GM18502 (cell line): ENCODE data around the gene XPNPEP1.

Experiments used
- ATAC-seq: cut with Tn5 transposase; IDR thresholded peaks from one replicate; pipeline ENCODE4 v1.9.1; 2021; ENCODE audit warnings: mild to moderate bottlenecking; ENCODE audit not compliant: unreplicated experiment, poor library complexity

The XPNPEP1 gene

DNA sequence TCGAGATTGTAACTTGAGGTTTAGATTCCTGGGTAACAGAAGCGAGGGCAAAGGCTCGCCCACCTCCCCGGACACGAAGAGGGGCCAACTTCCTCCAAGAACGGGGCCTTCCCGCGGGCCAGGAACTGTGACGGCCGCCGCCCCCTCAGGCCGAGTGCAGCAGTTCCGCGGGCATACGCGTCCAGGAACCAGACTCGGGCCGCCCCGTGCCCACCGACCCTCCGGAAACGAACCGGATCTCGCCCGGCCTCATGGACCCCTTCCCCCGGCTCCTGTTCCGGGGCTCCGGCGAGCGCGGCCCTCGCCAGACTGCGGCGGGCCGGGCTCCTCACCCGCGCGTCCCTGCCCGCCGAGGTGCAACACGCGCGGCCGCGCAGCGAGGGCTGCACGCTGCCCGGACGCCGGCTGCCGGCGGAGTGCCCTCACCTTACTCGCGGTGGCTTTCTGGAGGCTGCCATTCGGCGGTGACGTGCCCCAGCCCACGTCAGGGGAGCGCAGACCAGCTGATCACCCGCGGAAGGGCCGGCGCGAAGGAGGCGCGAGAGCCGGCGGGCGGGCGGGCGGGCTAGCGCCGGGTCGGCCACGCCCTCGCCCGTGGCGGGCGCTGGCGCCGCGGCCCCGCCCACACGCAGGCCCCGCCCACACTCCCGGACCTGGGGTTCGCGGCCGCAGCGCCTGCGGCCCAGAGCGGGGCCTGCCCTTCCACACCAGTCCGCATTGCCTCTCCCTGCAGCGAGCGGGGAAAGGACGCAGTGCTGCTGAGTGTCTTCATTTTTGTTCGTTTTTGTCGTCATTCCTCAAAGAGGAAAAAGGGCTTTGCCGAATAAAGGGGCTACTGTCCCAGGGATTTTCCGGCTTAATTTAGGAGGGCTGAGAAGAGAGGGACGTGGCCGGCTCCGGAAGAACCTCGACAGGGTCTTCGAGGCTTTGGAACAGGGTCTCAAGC, at the start of gene XPNPEP1:
XPNPEP1 (minus strand) TSS at position 536 of the 946 bp plus-strand sequence; CDS start at position 458, 78 bp downstream.
- peak; percentile 96 for ATAC-seq

DNA sequence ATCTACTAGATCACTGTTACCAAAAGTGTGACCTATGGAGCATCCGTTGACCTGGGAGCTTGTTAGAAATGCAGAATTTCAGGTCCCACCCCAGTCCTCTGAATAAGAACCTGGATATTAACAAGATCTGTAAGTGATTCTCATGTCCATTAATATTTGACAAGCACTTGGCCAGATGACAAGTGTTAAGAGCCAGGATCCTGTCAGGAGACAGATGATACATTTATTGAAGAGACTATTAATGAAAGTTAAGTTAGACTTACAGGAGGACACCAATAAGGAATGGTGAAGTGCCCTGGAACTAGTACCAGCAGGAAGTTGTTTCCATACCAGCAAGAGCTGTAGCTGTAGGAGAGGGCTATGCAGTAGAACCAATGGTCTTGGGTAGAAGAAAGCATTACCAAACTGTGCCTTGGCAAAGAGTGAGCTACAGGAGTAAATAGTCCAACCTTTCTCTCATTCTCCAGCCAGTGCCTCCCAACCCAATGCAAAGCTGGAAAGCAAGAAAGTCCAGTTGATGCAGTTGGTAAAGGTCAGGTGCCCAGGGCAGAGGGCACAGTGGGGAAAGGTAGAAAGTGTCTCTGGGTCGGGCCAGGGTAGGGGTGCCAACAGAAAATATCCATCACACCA, 49.2 kb upstream of the XPNPEP1 start:
- ATAC-seq = no peak

DNA sequence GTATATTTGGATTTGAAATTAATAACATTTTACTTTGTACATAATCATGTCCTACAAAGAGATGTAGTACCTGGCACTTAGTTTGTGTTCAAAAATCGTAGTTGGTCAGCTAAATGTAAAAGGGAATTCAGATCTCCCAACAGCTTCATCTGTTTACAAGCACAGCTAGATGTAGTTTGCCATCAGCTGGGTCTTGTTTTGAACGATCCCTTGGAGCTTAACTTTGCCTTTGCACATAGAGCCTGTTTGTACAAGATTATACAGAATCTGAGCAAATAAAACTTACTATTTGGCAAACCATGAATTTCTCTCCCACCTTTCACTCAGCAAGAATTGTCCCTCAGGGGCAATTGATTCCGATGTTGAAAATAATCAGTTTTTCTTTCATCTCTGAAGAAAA, 48.3 kb upstream of the XPNPEP1 start:
- no peak for ATAC-seq

DNA sequence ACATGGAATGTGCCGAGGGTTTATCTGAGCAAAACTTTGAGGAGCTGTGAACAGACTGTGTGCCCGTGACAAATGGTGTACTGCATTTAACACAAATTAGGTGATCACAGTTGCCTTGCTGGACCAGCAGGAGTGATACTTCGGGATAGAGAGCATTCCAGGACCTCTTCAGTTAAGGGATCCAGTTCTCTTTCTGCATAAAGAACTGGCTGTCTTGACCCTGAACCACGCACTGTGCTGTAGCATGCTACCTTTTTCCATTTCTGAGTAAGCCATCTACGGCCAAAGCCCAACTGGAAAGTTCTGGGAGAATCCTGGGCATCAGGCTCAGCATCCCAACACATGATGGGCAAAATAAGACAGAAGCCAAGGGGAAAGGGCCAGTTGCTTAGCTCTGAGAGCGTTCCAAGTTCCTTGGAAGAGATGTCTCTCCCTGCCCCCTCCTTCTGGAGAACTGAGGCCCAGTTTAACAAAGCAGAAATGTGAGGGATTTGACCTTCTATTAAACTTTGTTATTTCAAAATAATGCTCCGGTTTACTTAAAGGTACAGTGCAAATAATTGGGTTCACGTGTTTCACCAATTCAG, 46.5 kb upstream of the XPNPEP1 start:
- no peak for ATAC-seq

DNA sequence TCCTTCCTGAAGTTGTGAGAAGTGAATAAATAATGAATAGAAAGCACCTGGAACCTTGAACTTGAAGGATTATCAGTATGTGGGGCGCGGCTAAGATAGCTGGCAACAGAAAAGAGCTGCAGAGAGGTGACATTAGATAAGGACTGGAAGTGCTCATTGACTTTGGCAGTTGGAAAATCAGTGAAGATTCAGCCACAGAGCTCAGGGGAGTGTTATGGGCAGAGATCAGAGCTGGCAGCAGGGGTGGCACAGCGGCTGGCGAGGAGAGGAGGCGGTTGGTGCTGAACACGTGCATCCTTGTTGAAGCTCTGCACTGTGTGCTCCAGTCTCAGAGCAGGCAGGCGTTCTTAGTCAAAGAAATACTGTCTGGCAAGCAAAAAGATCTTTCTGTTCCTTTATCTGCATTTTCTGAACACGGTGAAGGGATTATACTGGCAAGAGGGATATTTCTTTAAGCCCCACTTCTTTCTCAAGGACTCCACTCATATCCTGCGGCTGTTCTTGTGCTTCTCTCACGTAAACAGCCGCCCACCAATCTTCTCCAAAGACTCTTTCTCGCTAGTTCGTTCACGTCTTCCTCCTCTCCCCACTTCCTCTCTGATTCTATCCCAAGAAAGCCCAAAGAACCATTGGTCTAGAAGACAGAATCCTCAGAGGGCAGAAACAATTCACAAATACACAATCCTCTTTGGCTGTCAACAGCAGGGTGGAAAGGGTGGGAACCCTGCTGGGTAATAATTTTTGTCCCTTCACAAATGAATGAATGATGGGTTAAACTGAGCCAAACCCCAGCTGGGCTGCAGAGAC, 45.8 kb upstream of the XPNPEP1 start:
- no peak for ATAC-seq

DNA sequence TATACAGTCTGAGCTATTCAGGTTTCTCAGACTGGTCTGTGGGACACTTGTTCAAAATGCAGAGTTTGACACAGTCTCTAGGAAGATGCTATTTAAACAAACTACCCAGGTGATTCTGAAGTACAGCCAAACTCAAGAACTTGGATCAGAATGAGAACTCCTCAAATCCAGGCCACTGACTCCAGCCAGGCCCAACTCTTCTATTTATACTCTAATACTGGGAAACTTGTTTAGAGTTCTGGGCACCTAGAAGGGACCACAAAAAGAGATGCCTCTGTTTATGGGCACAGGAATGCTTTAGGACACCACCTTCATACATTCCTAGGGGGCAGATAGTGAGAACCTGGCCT, 44.4 kb upstream of the XPNPEP1 start:
- no peak for ATAC-seq

DNA sequence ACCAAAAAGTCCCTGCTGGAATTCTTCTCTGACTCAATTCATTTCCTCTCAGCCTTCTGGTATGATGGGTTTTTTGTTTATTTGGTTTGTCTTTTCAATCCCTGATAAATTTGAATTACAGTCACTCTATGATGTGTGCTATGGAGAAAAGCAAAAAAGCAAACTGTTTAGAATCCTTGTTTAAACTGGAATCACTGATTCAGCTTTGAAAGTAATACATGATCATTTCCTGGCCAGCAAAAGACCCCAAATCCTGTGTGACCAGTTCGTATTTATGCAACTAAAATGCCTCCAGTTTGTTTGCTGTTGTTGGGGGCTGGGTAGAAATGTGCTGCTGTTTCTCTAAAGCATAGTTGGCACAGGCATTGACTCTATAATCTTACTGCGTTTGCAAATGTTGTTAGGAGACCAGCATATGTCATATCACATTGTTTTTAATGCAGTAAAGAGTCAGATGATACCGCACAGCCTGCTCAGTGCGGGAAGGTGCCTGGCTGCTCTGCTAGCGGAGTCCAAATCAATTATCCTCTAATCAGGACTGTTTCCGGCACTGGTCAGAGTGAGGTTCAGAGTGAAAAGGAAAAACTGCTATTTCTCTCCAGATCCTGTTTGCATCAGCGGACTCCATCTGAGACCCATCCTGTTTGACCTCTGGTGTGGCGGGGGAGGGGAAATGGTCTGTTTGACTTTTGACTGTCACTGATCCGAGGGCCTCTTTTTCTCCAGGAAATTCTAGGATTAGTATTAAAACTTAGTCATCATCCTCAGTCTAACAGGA, 43.8 kb upstream of the XPNPEP1 start:
- ATAC-seq = no peak

DNA sequence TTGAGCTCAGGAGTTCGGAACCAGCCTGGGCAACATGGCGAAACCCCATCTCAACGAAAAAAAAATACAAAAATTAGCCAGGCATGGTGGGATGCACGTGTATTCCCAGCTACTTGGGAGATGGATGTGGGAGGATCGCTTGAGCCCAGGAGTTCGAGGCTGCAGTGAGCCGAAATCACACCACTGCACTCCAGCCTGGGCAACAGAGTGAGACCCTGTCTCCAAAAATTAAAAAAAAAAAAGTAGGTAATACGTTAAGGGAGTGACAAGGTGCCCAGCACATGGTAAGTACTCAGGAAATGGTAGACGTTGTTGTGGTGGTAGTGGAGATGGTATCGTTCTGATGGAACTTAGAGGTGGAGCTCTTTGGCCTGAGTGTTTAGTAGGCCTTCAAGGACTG, 41.0 kb upstream of the XPNPEP1 start:
- no peak for ATAC-seq

DNA sequence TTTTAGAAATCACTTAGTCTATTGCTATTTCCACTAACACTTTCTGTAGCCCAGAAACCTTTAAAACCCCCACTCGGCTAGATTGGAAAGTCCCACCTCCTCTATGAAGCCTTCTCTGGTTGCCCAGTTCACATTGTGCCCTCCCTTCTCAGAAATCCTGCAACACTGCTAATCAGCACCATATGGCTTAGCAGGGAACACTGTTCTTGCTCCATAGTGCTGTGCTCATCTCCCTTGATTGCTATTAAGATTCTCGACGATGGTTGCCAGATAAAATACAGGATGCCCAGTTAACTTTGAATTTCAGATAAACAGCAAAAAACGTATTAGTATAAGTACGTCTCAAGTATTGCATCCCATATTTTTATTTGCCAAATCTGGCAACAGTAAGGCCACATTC, 40.1 kb upstream of the XPNPEP1 start:
- ATAC-seq = no peak

DNA sequence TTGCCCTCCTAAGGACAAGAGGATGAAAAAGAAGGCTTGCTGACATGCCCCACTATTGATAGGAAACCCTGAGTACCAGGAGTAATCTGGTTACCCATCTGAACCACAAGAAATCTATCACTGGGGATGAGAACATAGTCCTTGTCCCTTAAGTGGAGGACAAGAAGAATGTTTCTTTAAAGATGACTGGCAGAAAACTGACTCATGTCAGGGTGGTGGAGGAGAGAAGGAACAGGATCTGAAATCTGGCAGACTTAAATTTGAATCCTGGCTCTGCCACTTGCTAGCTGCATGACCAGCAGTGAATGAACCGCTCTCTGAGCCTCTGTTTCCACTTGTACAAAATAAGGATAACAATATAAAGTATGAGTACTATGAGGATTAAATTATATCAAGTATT, 38.9 kb upstream of the XPNPEP1 start:
- no peak for ATAC-seq

DNA sequence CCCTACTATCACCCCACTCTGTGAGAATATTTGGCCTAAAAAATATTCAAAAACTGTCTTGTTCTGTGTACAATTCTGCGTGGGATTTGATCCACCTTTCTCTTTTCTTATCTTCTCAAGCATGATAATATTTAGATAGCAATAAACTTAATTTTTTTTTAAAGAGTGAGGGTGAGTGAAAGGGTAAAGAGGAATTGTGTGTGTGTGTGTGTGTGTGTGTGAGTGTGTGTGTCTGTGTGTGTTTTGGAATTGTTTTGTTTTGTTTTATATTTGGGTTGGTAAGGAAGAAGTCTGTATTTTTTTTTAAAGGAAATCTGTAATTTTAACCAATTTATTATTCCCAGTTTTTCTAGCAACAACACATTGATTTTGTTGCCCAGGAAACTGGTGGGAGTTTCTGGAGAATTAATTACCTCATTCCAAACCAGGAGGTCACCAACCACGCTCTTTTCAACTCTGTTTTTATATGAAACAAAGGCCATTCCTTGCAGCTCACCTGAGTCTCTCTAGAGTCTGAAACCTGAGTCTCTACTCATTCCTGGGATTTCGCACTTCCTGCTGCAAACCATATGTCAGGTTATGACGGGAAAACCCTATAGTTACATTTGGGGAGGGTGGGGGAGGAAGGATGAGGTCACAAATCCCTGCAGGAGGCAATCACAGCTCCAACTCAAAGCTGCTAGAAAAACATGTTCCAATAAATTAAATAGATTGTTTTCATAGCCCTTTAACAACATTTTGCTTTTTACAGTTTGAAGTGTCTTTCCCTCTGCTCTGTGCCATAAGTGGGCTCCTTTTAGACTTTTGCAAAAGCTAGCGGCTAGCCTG, 38.1 kb upstream of the XPNPEP1 start:
- ATAC-seq = no peak

DNA sequence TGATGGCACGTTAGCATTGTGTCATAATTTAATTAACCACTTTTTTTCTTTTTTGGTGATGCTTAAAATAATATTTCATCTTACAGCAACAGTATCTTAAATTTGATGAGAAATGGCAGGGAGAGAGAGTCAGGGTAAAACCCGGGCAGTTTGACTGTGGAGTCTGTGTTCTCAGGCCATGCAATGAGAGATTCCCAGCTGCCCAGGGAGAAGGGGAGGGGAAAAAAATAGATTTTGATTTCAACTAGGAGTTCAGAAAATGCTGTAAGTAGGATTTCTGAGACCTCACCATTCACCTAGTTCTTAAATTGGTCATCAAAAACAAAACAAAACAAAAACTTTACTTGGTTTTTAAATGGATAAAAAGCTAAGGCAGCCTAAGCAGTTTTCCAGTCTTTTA, 37.4 kb upstream of the XPNPEP1 start:
- no peak for ATAC-seq

DNA sequence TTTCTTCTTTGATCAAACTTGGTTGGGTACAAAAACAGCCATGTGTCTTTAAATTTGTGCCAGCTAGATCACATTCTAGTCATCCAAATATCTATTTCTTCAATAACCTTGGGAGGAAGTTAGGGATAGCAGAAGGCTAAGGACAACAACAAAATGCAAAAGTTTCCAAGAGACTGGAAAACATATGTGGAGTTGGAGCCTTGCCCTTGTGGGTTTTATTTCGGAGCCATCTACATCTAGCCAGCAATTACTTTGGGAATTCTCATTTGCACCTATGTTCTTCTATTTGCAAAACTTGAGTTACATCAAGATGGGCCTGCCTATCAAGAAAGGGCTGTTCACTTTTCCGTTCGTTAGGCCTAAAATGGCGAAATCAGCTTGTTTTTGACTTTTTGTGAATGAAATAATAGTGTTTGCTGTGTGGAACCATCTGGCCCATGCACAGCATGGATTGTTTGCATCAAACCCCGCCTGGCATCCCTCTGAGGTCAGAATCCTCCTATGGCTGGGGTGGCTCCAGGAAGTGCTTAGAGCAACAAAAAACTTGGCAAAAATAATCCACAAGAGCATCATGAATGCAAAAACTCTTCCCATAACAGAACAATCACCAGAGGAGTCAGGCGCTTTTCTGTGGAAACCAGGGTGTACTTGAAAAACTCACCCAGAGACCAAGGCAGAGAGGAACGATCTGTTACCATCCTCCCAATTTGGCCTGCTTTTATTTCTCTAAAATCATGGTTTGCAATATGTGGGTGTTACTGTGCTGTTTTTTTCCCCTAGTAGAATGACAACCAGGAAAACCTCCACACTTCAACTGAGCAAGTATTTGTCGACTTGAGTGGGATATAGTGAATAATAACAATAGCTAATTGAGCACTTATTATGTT, 36.2 kb upstream of the XPNPEP1 start:
- no peak for ATAC-seq

DNA sequence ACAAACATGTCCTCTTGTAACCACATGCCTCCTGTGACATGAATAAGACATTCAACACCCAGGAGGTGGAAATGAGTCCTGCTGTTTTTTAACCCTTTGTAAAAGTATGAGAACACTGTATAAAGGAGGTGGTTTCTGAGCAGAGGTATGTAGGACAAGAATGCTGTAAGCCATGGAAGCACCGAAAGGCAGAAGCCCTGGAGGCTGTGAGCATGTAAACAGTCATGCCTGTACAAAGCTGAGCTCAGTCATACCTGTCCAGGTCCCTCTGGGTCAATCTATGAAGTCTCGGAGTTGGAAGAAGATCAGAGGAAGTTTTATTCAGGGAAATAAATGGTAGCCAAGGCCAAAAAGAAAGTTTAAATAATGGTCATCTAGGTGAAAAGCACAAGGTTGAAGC, 34.7 kb upstream of the XPNPEP1 start:
- ATAC-seq = no peak

DNA sequence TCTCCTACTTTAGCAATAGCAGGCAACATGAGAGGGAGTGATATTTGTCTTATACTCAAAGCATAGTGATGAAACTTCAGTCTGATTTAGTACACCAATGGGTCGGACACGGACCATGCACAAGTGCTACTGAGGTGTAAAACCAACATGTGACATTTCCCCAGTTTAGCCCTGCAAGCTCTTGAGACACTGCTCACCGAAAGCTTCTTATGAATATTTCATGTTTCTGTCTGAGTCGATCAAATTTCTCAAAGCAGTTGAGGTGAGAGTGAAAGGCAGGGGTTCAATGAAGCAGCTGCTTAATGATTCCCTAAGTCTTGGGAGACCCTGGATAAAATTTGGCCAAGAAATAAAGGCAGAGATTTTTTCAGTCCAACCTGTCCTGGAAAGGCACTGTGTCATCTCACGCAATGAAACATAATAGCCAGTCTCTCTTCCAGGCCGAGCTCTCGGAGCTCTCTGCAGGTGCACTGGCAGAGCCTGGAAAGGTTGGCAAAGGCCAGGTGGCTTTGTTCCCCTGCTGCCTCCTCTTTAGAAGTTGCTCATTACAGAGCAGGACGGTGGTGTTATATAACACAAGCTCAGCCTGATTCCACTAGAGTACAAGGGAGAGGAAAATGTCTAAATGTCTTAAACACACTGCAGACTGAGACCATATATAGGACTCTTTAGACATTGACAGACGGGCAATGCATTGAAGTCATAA, 33.9 kb upstream of the XPNPEP1 start:
- peak; percentile 96 for ATAC-seq

DNA sequence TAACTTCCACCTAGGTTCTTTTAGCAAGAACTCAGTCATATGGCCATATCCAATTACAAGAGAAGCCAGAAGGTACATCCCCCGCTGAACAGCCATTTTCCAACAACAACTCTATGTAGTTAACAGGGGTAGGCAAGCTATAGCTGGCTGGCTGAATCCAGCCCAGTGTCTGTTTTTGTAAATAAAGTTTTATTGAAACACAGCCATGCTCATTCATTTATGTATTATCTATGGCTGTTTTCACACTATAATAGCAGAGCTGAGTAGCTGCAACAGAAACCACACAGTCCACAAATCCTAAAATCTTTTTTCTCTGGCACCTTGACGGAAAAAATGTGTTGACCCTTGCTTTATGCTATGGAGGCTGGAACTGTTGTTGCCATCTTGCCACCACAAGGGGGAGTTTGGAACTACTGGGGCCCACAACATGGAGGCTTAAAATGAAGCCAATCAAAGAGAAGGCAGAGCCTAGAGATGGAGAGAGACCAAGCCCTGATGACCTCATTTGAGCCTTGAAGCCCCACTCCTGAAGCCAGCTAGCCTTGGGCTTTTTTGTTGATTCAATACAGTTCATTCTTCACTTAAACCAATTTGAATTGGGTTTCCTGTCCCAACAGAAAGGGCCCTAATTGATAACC, 33.3 kb upstream of the XPNPEP1 start:
- peak; percentile 84 for ATAC-seq

DNA sequence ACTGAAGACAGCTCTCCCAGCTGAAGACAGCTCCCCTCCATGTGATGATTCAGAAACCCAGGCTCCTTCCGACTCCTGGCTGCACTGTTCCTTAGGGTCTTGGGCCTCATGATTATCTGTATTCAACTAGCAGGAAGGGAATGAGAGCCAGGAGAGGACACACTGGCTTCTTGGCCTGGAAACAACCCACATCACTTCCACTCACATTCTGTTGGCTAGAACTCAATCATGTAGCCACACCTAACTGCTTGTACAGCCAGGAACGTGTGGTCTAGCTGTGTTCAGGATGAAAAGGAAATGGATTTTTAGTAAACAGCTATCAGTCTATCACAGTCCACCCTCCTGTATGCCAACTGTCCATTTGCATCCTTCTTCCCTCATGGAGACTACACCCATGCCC, 30.5 kb upstream of the XPNPEP1 start:
- ATAC-seq = no peak
